Measurements from ENCODE around the gene DENND6A. TPM values are rescaled to one million over a fixed set of nuclear protein-coding genes. Genes with fewer than 3 reads are reported as not detected.
"Not testable (repeated sequence)": the region's sequence is repeated elsewhere in the genome, so short reads cannot be mapped to it uniquely, and the experiment has no call there.

The DENND6A gene
- total RNA-seq, 1 experiment from 2014 or later: 21.8 TPM

DNA sequence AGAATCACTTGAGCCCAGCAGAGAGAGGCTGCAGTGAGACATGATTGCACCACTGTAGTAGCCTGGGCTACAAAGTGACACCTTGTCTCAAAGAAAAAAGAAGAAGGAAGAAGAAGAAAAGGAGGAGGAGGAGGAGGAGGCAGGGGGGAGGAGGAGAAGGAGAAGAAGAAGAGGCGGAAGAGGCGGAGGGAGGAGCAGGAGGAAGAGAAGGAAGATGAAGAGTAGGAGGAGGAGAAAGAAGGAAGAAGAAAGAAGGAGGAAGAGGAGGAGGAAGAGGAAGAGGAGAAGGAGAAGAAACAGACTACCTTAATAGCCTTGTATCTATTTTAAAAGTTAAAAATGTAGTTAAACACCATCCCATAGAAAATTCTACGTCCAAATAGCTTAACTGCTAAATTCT is 76.6 kb downstream of the DENND6A start:
- CTCF ChIA-PET: no interaction called here
- intact Hi-C loops (cut with micrococcal nuclease; ENCODE audit: unreplicated experiment): no loop called here
- DNase-seq: no peak
- Mint-ChIP-seq H3K4me1 (ENCODE audit: low read depth, unreplicated experiment) (no peaks in the 10 kb centered on the region), H3K27me3 (ENCODE audit: insufficient read depth, unreplicated experiment) (no peaks in the 10 kb centered on the region), H3K27ac (ENCODE audit: unreplicated experiment) (no peak overlapping the region), H3K36me3 (ENCODE audit: insufficient read depth, unreplicated experiment) (peaks cover 5% of the 10 kb centered on the region), H3K9me3 (ENCODE audit: unreplicated experiment) (no peaks in the 10 kb centered on the region), H3K4me3 (ENCODE audit: unreplicated experiment) (no peak overlapping the region)
- no peaks in the 10 kb centered on the region for H3K9me3 ChIP-seq
- BruUV-seq (replicated peaks): no TSS peak
- POLR2A ChIA-PET: no interaction called here
- no peak overlapping the region for H3K4me3 ChIP-seq (ENCODE audit: low read depth, low read length)
- H3K27me3 ChIP-seq (replicated peaks; ENCODE audit: control insufficient read depth, insufficient read depth, low read length): no peaks in the 10 kb centered on the region
- H3K36me3 ChIP-seq (ENCODE audit: control insufficient read depth, insufficient read depth, low read length): no peaks in the 10 kb centered on the region
- TF ChIP-seq, protein P1, sequence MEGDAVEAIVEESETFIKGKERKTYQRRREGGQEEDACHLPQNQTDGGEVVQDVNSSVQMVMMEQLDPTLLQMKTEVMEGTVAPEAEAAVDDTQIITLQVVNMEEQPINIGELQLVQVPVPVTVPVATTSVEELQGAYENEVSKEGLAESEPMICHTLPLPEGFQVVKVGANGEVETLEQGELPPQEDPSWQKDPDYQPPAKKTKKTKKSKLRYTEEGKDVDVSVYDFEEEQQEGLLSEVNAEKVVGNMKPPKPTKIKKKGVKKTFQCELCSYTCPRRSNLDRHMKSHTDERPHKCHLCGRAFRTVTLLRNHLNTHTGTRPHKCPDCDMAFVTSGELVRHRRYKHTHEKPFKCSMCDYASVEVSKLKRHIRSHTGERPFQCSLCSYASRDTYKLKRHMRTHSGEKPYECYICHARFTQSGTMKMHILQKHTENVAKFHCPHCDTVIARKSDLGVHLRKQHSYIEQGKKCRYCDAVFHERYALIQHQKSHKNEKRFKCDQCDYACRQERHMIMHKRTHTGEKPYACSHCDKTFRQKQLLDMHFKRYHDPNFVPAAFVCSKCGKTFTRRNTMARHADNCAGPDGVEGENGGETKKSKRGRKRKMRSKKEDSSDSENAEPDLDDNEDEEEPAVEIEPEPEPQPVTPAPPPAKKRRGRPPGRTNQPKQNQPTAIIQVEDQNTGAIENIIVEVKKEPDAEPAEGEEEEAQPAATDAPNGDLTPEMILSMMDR (IDR thresholded peaks at IDR 0.05; ENCODE audit: insufficient read depth in 1 of 2, low read depth in 1 of 2, low read length in 1 of 2, severe bottlenecking in 1 of 2, unreplicated experiment in 1 of 2): no peak
- no peaks in the 10 kb centered on the region for H3K4me1 ChIP-seq

- CTCF ChIA-PET; H3K36me3 Mint-ChIP-seq (ENCODE audit: insufficient read depth, unreplicated experiment); H3K27ac Mint-ChIP-seq (ENCODE audit: unreplicated experiment); intact Hi-C loops (cut with micrococcal nuclease; ENCODE audit: unreplicated experiment); H3K4me1 ChIP-seq; H3K27me3 Mint-ChIP-seq (ENCODE audit: insufficient read depth, unreplicated experiment); BruUV-seq (replicated peaks); H3K4me1 Mint-ChIP-seq (ENCODE audit: low read depth, unreplicated experiment); DNase-seq; POLR2A ChIA-PET; H3K27me3 ChIP-seq (replicated peaks; ENCODE audit: control insufficient read depth, insufficient read depth, low read length); H3K36me3 ChIP-seq (ENCODE audit: control insufficient read depth, insufficient read depth, low read length); H3K9me3 ChIP-seq; H3K4me3 ChIP-seq (ENCODE audit: low read depth, low read length); H3K4me3 Mint-ChIP-seq (ENCODE audit: unreplicated experiment): not testable (repeated sequence)
- peaks cover 10% of the 10 kb centered on the region for H3K9me3 Mint-ChIP-seq (ENCODE audit: unreplicated experiment)
Measured at GRCh38 chr3:57611870-57612269, 81.0 kb downstream of the DENND6A start.

DNA sequence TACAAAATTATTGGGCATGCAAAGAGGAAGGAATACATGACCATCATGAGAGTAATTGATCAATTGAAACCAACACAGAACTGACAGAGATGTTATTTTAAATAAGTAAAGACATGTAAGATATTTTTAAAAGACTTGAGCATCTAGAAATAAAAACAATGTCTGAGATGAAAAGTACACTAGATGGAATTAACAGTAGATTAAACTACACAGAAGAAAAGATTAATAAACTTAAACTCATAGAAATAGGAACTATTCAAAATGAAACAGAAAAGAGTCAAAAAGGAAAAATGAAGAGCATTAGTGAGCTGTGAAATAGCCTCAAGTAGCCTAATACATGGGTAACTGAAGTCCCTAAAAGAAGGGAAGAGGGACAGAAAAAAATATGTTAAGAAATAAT is 87.2 kb downstream of the DENND6A start:
- H3K4me1 Mint-ChIP-seq (ENCODE audit: low read depth, unreplicated experiment): no peaks in the 10 kb centered on the region
- peaks cover 22% of the 10 kb centered on the region for H3K9me3 Mint-ChIP-seq (ENCODE audit: unreplicated experiment)
- no peaks in the 10 kb centered on the region for H3K27me3 ChIP-seq (replicated peaks; ENCODE audit: control insufficient read depth, insufficient read depth, low read length)
- H3K4me1 ChIP-seq: no peaks in the 10 kb centered on the region
- no peaks in the 10 kb centered on the region for H3K9me3 ChIP-seq
- POLR2A ChIA-PET: no interaction called here
- peaks cover 19% of the 10 kb centered on the region for H3K36me3 Mint-ChIP-seq (ENCODE audit: insufficient read depth, unreplicated experiment)
- H3K27me3 Mint-ChIP-seq (ENCODE audit: insufficient read depth, unreplicated experiment): no peaks in the 10 kb centered on the region
- no peaks in the 10 kb centered on the region for H3K36me3 ChIP-seq (ENCODE audit: control insufficient read depth, insufficient read depth, low read length)
- H3K27ac Mint-ChIP-seq (ENCODE audit: unreplicated experiment): no peak overlapping the region
- CTCF ChIA-PET: no interaction called here
- no peak for DNase-seq
- no TSS peak for BruUV-seq (replicated peaks)
- intact Hi-C loops (cut with micrococcal nuclease; ENCODE audit: unreplicated experiment): no loop called here
- H3K4me3 Mint-ChIP-seq (ENCODE audit: unreplicated experiment): no peak overlapping the region
- TF ChIP-seq, protein P1 (IDR thresholded peaks at IDR 0.05; ENCODE audit: insufficient read depth in 1 of 2, low read depth in 1 of 2, low read length in 1 of 2, severe bottlenecking in 1 of 2, unreplicated experiment in 1 of 2): no peak
- H3K4me3 ChIP-seq (ENCODE audit: low read depth, low read length): no peak overlapping the region

DNA sequence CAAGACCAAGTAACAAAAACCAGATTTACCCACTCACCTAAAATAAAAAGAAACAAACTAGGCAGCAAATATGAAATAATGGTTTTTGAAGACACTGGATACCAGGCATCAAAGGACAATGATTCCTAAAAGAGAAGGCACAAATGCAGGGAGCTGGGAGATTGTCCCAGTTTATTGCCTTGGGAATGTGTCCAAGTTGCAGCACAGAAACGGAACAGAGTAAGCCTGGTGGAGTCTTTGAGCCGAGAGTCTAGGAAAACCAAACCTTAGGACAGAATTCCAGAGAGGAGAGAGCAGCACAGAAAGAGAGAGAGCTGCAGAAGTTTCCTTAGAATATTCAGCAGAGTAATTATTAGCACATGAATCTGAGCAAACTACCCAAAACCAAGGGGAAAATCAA is 87.9 kb downstream of the DENND6A start:
- peaks cover 22% of the 10 kb centered on the region for H3K9me3 Mint-ChIP-seq (ENCODE audit: unreplicated experiment)
- H3K4me3 Mint-ChIP-seq (ENCODE audit: unreplicated experiment): no peak overlapping the region
- no peaks in the 10 kb centered on the region for H3K4me1 Mint-ChIP-seq (ENCODE audit: low read depth, unreplicated experiment)
- Histone ChIP-seq H3K4me3 (ENCODE audit: low read depth, low read length) (no peak overlapping the region), H3K9me3 (no peaks in the 10 kb centered on the region), H3K27me3 (replicated peaks; ENCODE audit: control insufficient read depth, insufficient read depth, low read length) (no peaks in the 10 kb centered on the region), H3K4me1 (peaks cover 1% of the 10 kb centered on the region; the same call in 1 of the 2 replicates), H3K36me3 (ENCODE audit: control insufficient read depth, insufficient read depth, low read length) (no peaks in the 10 kb centered on the region)
- peaks cover 19% of the 10 kb centered on the region for H3K36me3 Mint-ChIP-seq (ENCODE audit: insufficient read depth, unreplicated experiment)
- no peaks in the 10 kb centered on the region for H3K27me3 Mint-ChIP-seq (ENCODE audit: insufficient read depth, unreplicated experiment)
- POLR2A ChIA-PET: no interaction called here
- intact Hi-C loops (cut with micrococcal nuclease; ENCODE audit: unreplicated experiment): no loop called here
- H3K27ac Mint-ChIP-seq (ENCODE audit: unreplicated experiment): no peak overlapping the region
- DNase-seq: no peak
- no TSS peak for BruUV-seq (replicated peaks)
- CTCF ChIA-PET: no interaction called here
- TF ChIP-seq, protein P1 (IDR thresholded peaks at IDR 0.05; ENCODE audit: insufficient read depth in 1 of 2, low read depth in 1 of 2, low read length in 1 of 2, severe bottlenecking in 1 of 2, unreplicated experiment in 1 of 2): no peak
